Gastroesophageal sphincter (tissue), 4 donors: ENCODE results near the gene CYP46A1. TPM values are rescaled to one million over a fixed set of nuclear protein-coding genes. Genes with fewer than 3 reads are reported as not detected.
A peak's percentile ranks its signal among the peaks of the same experiment; 100 is the strongest.

Experiments
- ATAC-seq: fragments of 150-250 bp; one replicate; pipeline ENCODE4 v1.9.1; 2016; ENCODE audit warnings: mild to moderate bottlenecking, moderate library complexity
- H3K27ac ChIP-seq, 4 donors: fragments of 200-600 bp; sonication (generic) in 3 of 4; 1 replicate in 3 of 4; 2 replicates in 1 of 4; pipeline ENCODE4 v1.5.1; 2016 to 2019
- H3K27me3 ChIP-seq: fragments of 200-600 bp; sonication (generic); one replicate; pipeline ENCODE4 v1.5.1; 2019
- H3K36me3 ChIP-seq, 2 donors: fragments of 200-600 bp; sonication (generic); one replicate each; pipeline ENCODE4 v1.5.1; 2019; ENCODE audit warnings: control low read depth in 1 of 2
- H3K4me1 ChIP-seq, 3 donors: fragments of 200-600 bp; sonication (generic); 1 replicate in 2 of 3; 2 replicates in 1 of 3; pipeline ENCODE4 v1.5.1; 2016 to 2019; ENCODE audit warnings: control low read depth in 2 of 3
- H3K4me3 ChIP-seq, 2 donors: fragments of 200-600 bp; sonication (generic); one replicate each; pipeline ENCODE4 v1.5.1; 2019; ENCODE audit warnings: mild to moderate bottlenecking in 1 of 2, moderate library complexity in 1 of 2
- H3K9me3 ChIP-seq, 3 donors: fragments of 200-600 bp; sonication (generic); one replicate each; pipeline ENCODE4 v1.5.1; 2017 to 2019; ENCODE audit warnings: control low read depth in 2 of 3
- EP300 ChIP-seq: sonication (generic); formaldehyde crosslinking; IDR thresholded peaks from one replicate; pipeline ENCODE4 v1.6.1; 2017; ENCODE audit warnings: antibody characterized with exemption, mild to moderate bottlenecking
- POLR2A ChIP-seq, 2 donors: fragments of 450-650 bp; IDR thresholded peaks; one replicate each; pipeline ENCODE4 v1.6.1; 2017; ENCODE audit warnings: antibody characterized with exemption in 2 of 2, mild to moderate bottlenecking in 2 of 2, moderate library complexity in 1 of 2
- POLR2AphosphoS5 ChIP-seq: sonication (generic); formaldehyde crosslinking; IDR thresholded peaks from one replicate; pipeline ENCODE4 v1.6.1; 2017; ENCODE audit warnings: antibody characterized with exemption
- WGBS, 2 donors: methylation state at CpG; one replicate each; pipeline ENCODE4 v1.1.5; 2018; ENCODE audit warnings: low coverage in 1 of 2; 5-methylcytosine and 5-hydroxymethylcytosine counted together
- total RNA-seq, 4 donors: library from RNA; depleted of rRNA; stranded (reverse); fragments of >200 nt; gene quantifications; one replicate each; pipeline ENCODE4 v1.1.0, GENCODE V29; 2016
- TF ChIP-seq, protein P1 (sequence below), 4 experiments: fragments of 200-600 bp in 2 of 4; fragments of 450-650 bp in 2 of 4; sonication (generic) in 1 of 4; IDR thresholded peaks; one replicate each; pipeline ENCODE4 v1.5.1; 2017 to 2019; ENCODE audit warnings: antibody characterized with exemption in 4 of 4, mild to moderate bottlenecking in 2 of 4, moderate library complexity in 2 of 4

The CYP46A1 gene
- total RNA-seq, 4 donors from 2014 or later = 0.78 to 1.4 (median 0.94) TPM; not detected in 1

DNA sequence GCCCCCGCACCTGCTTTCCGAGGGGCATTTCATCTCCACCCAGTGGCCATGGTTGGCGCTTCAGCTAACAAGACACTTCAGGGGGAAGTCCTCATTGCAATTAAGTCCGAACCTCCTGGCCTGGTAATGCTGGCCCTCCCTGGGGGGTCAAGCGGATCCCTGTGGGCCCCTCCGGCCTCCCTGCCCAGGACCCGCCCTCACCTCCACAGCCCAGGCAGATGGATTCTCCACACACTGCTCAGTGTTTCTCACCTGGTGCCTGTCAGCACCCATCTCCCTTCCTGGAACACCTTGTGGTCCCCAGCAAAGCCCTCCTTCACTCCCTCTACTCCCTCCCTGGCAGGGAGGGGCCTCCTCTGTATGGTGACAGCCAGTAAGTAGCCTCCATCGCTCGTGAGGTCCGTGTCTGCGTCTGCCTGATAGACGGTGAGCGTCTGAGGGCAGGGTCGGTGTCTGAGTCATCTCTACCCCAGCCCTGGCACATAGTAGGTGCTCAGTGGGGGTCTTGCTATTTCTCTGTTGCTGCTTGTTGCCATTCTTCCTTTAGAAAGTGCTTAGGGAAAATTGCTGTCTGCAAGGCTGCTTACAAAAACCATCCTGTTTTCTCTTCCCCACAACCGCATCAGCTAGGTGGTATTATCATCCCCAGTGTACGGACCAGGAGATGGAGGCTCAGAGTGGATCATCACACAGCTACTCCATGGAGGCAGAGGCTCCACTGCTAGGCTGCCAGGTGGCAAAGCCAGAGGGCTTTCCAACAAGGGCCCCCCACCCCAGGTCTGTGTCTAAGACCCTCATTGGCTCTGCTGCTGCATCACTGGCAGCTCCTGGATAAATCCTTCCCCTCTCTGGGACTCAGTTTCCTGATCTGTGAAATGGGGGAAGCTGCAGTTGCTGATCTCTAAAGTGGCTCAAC, 69.4 kb downstream of the CYP46A1 start:
- peaks cover 3 to 99% (median 72%) of the 10 kb centered on the region in 3 donors for H3K4me1 ChIP-seq
- H3K27me3 ChIP-seq = no peaks in the 10 kb centered on the region
- no peaks in the 10 kb centered on the region for H3K36me3 ChIP-seq
- H3K4me3 ChIP-seq = no peak overlapping the region
- TF ChIP-seq, protein P1, sequence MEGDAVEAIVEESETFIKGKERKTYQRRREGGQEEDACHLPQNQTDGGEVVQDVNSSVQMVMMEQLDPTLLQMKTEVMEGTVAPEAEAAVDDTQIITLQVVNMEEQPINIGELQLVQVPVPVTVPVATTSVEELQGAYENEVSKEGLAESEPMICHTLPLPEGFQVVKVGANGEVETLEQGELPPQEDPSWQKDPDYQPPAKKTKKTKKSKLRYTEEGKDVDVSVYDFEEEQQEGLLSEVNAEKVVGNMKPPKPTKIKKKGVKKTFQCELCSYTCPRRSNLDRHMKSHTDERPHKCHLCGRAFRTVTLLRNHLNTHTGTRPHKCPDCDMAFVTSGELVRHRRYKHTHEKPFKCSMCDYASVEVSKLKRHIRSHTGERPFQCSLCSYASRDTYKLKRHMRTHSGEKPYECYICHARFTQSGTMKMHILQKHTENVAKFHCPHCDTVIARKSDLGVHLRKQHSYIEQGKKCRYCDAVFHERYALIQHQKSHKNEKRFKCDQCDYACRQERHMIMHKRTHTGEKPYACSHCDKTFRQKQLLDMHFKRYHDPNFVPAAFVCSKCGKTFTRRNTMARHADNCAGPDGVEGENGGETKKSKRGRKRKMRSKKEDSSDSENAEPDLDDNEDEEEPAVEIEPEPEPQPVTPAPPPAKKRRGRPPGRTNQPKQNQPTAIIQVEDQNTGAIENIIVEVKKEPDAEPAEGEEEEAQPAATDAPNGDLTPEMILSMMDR (IDR thresholded peaks at IDR 0.05) = no peak
- TF ChIP-seq POLR2AphosphoS5 (no peak), POLR2A (IDR thresholded peaks at IDR 0.05) (no peak)
- no peak for ATAC-seq
- no CpG with 5 or more reads among the region's 16 CpGs for WGBS, 2 donors
- H3K27ac ChIP-seq = peak overlapping the region; percentile 1 to 93 (median 88)
- H3K9me3 ChIP-seq = no peaks in the 10 kb centered on the region

DNA sequence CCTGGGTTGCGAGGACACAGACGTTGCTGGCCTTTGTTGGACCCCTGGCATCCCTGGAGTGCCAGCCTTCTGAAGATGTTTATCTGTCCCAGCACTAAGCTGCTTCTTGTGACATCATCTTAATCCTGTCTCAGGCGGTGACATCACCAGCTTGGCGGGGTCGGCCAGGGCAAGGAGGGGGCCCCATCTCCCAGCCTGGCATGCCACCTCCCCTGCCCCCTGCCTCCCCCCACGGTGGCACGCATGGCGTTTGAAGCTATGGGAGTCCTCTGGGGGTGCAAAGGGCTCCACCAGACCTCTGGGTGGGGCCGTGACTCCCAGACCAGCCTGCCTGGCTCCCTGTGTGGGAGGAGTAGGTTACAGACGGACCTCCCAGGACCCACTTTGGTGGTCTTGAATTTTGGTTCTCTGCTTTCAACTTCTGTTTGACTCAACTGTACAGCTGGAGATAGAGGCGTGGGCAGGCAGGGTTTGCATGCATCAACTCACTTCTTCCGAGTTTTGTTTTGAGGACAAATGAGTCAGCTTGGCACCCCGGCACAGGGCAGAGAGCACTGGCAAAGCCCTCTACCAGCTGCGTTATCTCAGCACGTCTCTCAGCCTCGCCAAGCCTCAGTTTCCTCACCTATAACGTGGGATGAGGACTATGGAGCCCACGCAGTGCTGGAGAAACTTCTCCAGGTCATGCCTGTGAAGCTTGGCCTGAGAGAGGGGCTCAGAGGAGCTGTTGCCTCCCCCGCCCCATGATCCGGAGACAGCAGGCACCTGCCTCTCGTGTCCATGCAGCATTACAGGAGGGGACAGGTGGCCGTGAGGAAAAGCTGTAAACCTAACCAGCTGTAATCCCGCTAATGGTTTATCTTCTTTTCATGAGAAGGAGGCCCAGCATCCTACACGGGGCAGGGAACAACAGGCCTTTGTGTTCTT, 70.3 kb downstream of the CYP46A1 start:
- Histone ChIP-seq H3K36me3 (no peaks in the 10 kb centered on the region), H3K9me3 (no peaks in the 10 kb centered on the region), H3K4me1 (peaks cover 3 to 99% (median 74%) of the 10 kb centered on the region in 3 donors), H3K4me3 (no peak overlapping the region), H3K27me3 (no peaks in the 10 kb centered on the region), H3K27ac (peak overlapping the region in 3 of 4 donors; percentile 86 to 93 (median 90))
- ATAC-seq = no peak
- peak; percentile 82 for TF ChIP-seq POLR2AphosphoS5
- TF ChIP-seq POLR2A (IDR thresholded peaks at IDR 0.05) = no peak
- no peak for TF ChIP-seq EP300
- WGBS, 2 donors = 57 to 78% methylated on average over 4 to 8 of the region's 24 CpGs

DNA sequence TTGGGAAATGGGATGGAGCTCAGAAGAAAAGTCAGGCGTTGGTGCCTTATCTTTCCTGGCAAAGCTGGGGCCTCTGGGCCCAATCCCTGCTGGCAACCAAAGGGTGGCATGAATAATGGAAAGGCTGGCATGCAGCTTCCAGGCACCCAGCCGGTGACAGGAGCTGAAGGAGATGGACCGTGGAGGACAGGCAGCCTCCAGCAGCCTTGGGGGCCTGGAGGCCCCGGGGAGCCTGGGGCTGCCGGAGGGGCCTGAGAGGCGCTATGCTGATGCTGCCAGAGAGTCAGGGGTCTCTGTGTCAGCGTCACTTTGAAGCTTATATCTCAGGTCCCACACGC, 70.9 kb downstream of the CYP46A1 start:
- H3K36me3 ChIP-seq = no peaks in the 10 kb centered on the region
- ATAC-seq = no peak
- H3K27me3 ChIP-seq = no peaks in the 10 kb centered on the region
- 60% methylated on average over 2 of the region's 8 CpGs; no CpG with 5 or more reads in 1 of the 2 donors for WGBS, 2 donors
- no peaks in the 10 kb centered on the region for H3K9me3 ChIP-seq
- TF ChIP-seq, protein P1 (IDR thresholded peaks at IDR 0.05) = no peak
- no peak for TF ChIP-seq EP300
- TF ChIP-seq POLR2AphosphoS5 = no peak
- no peak for TF ChIP-seq POLR2A (IDR thresholded peaks at IDR 0.05)
- H3K4me3 ChIP-seq = no peak overlapping the region
- peak overlapping the region in 3 of 4 donors; percentile 86 to 93 (median 90) for H3K27ac ChIP-seq
- peaks cover 3 to 98% (median 67%) of the 10 kb centered on the region in 3 donors for H3K4me1 ChIP-seq

DNA sequence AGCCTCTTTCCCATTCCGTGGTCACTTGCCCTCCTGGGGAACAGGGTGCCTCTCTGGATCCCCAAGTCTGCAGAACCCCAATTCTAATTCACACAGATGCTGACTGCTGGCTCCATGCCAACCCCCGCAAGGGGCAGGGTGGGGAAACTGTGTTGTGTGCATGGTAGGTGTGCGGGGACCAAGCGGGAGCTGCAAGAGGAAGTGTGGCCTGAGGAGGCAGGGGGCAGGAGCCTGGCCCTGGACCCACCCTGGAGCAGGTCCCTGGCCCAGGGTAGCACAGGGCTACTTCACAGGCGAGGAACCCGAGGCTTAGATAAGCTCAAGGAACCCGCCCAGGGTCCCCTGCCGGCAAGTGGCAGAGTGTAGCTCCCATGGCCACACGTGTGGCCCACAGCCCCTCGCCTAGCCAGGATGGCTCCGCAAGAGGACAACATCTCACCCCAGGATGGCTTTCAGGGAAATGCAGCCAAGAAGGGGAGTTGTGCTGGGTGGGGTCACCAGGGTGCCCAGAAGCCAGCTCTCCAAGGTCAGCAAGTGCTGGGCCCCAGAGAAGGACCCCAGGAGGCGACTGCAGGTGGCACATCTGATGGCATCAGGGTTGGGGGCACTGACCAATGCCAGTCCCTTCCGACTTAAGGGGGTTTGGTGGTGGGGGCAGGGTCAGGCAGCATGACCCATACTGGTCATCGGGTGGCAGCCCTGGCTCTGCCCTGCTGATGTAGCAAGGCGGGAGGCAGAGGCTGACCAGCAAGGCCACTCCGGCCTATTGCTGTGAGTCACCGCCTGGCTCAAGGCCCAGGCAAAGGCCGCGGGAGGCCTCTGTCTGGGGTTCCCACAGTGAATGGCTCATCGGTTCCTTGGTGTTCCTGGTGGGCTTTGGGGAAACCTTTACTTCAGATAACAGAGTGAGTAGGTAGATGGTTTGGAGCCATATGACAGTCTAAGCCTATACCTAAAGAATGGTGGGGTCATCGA, 71.8 kb downstream of the CYP46A1 start:
- Histone ChIP-seq H3K9me3 (no peaks in the 10 kb centered on the region), H3K4me1 (peaks cover 3 to 99% (median 61%) of the 10 kb centered on the region in 3 donors), H3K27me3 (no peaks in the 10 kb centered on the region), H3K4me3 (no peak overlapping the region), H3K36me3 (no peaks in the 10 kb centered on the region), H3K27ac (peak overlapping the region; percentile 3 to 93 (median 88))
- peak; percentile 85 for ATAC-seq
- WGBS, 2 donors = 0 to 30% methylated on average over 1 to 4 of the region's 21 CpGs
- TF ChIP-seq POLR2AphosphoS5 = peak; percentile 85
- TF ChIP-seq, protein P1 (IDR thresholded peaks at IDR 0.05) = no peak
